Measurements from ENCODE around the gene SMPD3.

DNA sequence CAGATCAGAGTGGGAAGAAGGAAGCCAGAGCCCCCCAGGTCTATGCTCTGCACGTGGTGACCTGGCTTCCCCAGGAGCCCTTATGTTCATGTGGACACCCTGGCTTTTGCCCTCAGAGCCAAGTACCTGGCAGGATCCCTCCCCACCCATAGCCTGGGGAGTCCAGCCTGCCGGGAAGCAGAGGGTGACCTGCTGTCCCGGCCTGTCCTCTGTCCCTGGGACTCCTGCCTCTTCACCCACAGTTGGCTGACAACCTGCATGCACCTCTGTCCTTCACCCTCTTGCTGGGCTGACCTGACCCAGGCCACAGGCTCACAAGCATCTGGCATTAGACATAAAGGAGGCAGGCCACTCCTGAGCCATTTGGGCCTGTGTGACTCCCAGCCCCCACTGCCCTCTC is 60.2 kb downstream of the SMPD3 start:
- TF ChIP-seq, protein P1, sequence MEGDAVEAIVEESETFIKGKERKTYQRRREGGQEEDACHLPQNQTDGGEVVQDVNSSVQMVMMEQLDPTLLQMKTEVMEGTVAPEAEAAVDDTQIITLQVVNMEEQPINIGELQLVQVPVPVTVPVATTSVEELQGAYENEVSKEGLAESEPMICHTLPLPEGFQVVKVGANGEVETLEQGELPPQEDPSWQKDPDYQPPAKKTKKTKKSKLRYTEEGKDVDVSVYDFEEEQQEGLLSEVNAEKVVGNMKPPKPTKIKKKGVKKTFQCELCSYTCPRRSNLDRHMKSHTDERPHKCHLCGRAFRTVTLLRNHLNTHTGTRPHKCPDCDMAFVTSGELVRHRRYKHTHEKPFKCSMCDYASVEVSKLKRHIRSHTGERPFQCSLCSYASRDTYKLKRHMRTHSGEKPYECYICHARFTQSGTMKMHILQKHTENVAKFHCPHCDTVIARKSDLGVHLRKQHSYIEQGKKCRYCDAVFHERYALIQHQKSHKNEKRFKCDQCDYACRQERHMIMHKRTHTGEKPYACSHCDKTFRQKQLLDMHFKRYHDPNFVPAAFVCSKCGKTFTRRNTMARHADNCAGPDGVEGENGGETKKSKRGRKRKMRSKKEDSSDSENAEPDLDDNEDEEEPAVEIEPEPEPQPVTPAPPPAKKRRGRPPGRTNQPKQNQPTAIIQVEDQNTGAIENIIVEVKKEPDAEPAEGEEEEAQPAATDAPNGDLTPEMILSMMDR (IDR thresholded peaks at IDR 0.05), result no peak
- no peak for TF ChIP-seq POLR2A (IDR thresholded peaks at IDR 0.05)
